ENCODE measurements around the gene APOBEC3B. TPM values are rescaled to one million over a fixed set of nuclear protein-coding genes. Genes with fewer than 3 reads are reported as not detected.
"Not testable (repeated sequence)": the region's sequence is repeated elsewhere in the genome, so short reads cannot be mapped to it uniquely, and the experiment has no call there.

APOBEC3B gene
- polyA plus RNA-seq, 1 donor = 3.8 TPM

DNA sequence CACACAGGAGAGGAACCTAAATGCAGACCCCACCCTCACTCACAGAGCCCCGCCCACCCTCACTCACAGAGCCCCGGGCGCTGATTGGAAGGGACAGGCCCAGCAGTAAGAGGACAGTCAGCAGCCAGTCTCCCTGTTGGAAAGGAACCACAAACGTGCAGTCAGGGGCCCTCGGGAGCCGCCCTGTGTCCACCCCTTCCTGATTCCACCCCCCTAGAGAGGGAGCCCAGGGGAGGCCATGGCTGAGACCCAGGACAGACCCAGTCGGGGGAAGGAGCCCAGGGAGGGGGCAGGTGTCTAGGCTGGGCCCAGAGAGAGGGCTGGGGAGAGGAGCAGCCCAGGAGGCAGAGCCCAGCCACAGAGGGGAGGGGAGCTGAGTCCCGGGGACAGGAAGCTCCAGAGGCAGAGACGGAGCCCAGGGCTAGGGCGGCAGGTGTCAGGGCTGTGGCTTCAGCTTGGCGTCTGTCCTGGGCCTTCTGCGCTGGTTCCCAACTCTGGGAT, 10.8 kb downstream of the APOBEC3B start:
- no CpG with 5 or more reads among the region's 12 CpGs for WGBS (ENCODE audit: insufficient coverage, low lambda C conversion rate)
- H3K4me1 ChIP-seq (ENCODE audit: control insufficient read depth, insufficient read depth, low read length); H3K27me3 ChIP-seq (ENCODE audit: control insufficient read depth, insufficient read depth, low read length); H3K4me3 ChIP-seq (ENCODE audit: low read length); H3K9me3 ChIP-seq (ENCODE audit: control insufficient read depth, low read depth, low read length); DNase-seq; H3K36me3 ChIP-seq (ENCODE audit: control insufficient read depth, insufficient read depth, low read length); H3K27ac ChIP-seq (ENCODE audit: low read length): not testable (repeated sequence)

DNA sequence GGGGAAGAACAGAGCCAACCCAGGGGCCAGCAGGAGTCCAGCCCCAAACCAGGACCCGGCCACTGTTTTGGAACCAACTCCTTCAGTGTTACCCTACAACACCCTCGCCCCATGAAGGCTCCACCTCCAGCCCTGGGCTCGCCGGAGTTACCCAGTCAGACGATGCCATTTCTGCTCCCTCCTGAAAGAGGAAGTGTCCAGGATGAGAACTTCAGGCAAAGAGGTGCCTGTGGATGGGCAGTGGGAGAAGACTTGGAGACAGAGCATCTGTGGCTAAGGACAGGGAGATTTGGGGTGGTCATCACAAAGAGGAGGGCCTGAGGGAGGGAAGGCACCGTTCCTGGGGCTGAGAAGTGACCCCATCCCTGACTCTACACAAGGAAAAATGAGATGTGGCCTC, 14.0 kb downstream of the APOBEC3B start:
- no peaks in the 10 kb centered on the region for H3K27me3 ChIP-seq (ENCODE audit: control insufficient read depth, insufficient read depth, low read length)
- DNase-seq = no peak
- H3K4me3 ChIP-seq (ENCODE audit: low read length) = no peak overlapping the region
- no CpG with 5 or more reads among the region's 6 CpGs for WGBS (ENCODE audit: insufficient coverage, low lambda C conversion rate)
- H3K36me3 ChIP-seq (ENCODE audit: control insufficient read depth, insufficient read depth, low read length) = no peaks in the 10 kb centered on the region
- no peak overlapping the region for H3K27ac ChIP-seq (ENCODE audit: low read length)
- no peaks in the 10 kb centered on the region for H3K4me1 ChIP-seq (ENCODE audit: control insufficient read depth, insufficient read depth, low read length)
- H3K9me3 ChIP-seq (ENCODE audit: control insufficient read depth, low read depth, low read length) = peaks cover 8% of the 10 kb centered on the region

DNA sequence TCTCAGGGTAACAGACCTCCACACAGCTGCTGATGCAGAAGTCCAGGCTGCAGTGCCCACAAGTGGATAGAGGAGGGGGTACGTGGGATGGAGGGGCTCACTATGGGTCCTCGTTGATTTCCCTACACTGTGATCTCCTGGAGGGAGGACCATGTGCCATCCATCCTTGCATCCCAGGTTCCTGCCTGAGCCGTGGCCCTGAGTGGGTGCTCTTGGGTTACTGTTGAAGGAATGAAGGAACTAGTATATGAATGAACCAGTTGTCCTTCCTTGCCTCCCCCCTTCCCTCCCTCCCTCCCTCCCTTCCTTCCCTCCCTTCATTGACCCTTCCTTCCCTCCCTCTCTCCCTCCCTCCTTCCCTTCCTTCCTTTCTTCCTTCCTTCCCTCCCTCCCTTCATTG, 15.4 kb downstream of the APOBEC3B start:
- H3K27ac ChIP-seq (ENCODE audit: low read length) = no peak overlapping the region
- H3K9me3 ChIP-seq (ENCODE audit: control insufficient read depth, low read depth, low read length) = peaks cover 8% of the 10 kb centered on the region
- DNase-seq = no peak
- no peaks in the 10 kb centered on the region for H3K4me1 ChIP-seq (ENCODE audit: control insufficient read depth, insufficient read depth, low read length)
- H3K27me3 ChIP-seq (ENCODE audit: control insufficient read depth, insufficient read depth, low read length) = no peaks in the 10 kb centered on the region
- H3K4me3 ChIP-seq (ENCODE audit: low read length) = no peak overlapping the region
- H3K36me3 ChIP-seq (ENCODE audit: control insufficient read depth, insufficient read depth, low read length) = no peaks in the 10 kb centered on the region
- no CpG with 5 or more reads among the region's 3 CpGs for WGBS (ENCODE audit: insufficient coverage, low lambda C conversion rate)

DNA sequence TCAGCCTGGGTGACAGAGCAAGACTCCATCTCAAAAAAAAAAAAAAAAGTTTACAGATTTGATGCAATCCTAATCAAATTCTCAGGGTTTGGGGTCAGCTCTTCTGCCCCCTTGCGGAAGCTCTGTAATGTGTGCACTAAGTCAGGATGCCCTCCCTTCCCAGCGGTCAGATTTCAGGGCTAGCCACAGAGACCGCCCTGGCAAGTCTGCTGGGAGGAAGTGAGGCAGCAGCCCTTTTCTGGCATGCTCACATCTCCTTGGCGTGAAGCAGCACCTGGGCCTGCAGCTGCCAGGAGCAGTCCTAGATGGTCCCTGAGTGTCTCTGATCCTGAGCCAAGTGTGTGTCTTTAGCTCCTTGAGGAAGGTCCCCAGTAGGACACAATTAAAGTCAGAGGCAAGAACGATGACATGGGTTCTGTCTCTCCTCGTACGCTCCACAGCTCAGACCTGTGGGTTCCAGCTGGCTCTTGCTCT, 21.1 kb downstream of the APOBEC3B start:
- Histone ChIP-seq H3K36me3 (ENCODE audit: control insufficient read depth, insufficient read depth, low read length) (no peaks in the 10 kb centered on the region), H3K27ac (ENCODE audit: low read length) (no peak overlapping the region), H3K9me3 (ENCODE audit: control insufficient read depth, low read depth, low read length) (no peaks in the 10 kb centered on the region), H3K4me1 (ENCODE audit: control insufficient read depth, insufficient read depth, low read length) (no peaks in the 10 kb centered on the region), H3K27me3 (ENCODE audit: control insufficient read depth, insufficient read depth, low read length) (no peaks in the 10 kb centered on the region), H3K4me3 (ENCODE audit: low read length) (no peak overlapping the region)
- peak; percentile 56 to 60 for DNase-seq
- no CpG with 5 or more reads among the region's 7 CpGs for WGBS (ENCODE audit: insufficient coverage, low lambda C conversion rate)

DNA sequence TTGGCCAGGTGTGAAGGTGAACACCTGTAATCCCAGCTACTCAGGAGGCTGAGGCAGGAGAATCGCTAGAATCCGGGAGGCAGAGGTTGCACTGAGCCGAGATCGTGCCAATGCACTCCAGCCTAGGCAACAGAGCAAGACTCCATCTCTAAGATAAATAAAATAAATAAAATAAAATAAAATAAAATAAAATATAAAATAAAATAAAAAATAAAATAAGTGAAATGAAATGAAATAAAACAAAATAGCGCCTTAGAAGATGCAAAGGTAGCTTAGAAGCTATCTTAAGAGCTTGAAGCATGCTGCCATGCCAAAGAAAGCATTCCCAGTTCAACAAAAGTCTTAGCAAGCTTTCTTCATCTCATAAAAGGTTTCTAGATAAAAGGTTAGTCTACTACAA, 25.0 kb downstream of the APOBEC3B start:
- Histone ChIP-seq H3K27ac (ENCODE audit: low read length) (no peak overlapping the region), H3K9me3 (ENCODE audit: control insufficient read depth, low read depth, low read length) (no peaks in the 10 kb centered on the region), H3K4me1 (ENCODE audit: control insufficient read depth, insufficient read depth, low read length) (no peaks in the 10 kb centered on the region), H3K27me3 (ENCODE audit: control insufficient read depth, insufficient read depth, low read length) (no peaks in the 10 kb centered on the region), H3K4me3 (ENCODE audit: low read length) (no peak overlapping the region), H3K36me3 (ENCODE audit: control insufficient read depth, insufficient read depth, low read length) (no peaks in the 10 kb centered on the region)
- 90% methylated on average over 3 of the region's 5 CpGs for WGBS (ENCODE audit: insufficient coverage, low lambda C conversion rate)
- no peak for DNase-seq

GRCh38 chr22:39008271-39008850, 26.2 kb downstream of the APOBEC3B start:
- H3K36me3 ChIP-seq (ENCODE audit: control insufficient read depth, insufficient read depth, low read length); DNase-seq; H3K9me3 ChIP-seq (ENCODE audit: control insufficient read depth, low read depth, low read length); H3K27ac ChIP-seq (ENCODE audit: low read length); H3K4me3 ChIP-seq (ENCODE audit: low read length); H3K4me1 ChIP-seq (ENCODE audit: control insufficient read depth, insufficient read depth, low read length); H3K27me3 ChIP-seq (ENCODE audit: control insufficient read depth, insufficient read depth, low read length): not testable (repeated sequence)
- 100% methylated on average over 1 of the region's 8 CpGs for WGBS (ENCODE audit: insufficient coverage, low lambda C conversion rate)

- peaks cover 4% of the 10 kb centered on the region for H3K4me1 ChIP-seq (ENCODE audit: control insufficient read depth, insufficient read depth, low read length)
- H3K9me3 ChIP-seq (ENCODE audit: control insufficient read depth, low read depth, low read length) = no peaks in the 10 kb centered on the region
- no peak overlapping the region for H3K27ac ChIP-seq (ENCODE audit: low read length)
- WGBS (ENCODE audit: insufficient coverage, low lambda C conversion rate) = 43% methylated on average over 1 of the region's 15 CpGs
- no peak overlapping the region for H3K4me3 ChIP-seq (ENCODE audit: low read length)
- no peaks in the 10 kb centered on the region for H3K36me3 ChIP-seq (ENCODE audit: control insufficient read depth, insufficient read depth, low read length)
- DNase-seq = no peak
- no peaks in the 10 kb centered on the region for H3K27me3 ChIP-seq (ENCODE audit: control insufficient read depth, insufficient read depth, low read length)
Measured at GRCh38 chr22:39010946-39011345, 28.8 kb downstream of the APOBEC3B start.

- Histone ChIP-seq H3K27ac (ENCODE audit: low read length) (no peak overlapping the region), H3K4me1 (ENCODE audit: control insufficient read depth, insufficient read depth, low read length) (peaks cover 4% of the 10 kb centered on the region), H3K27me3 (ENCODE audit: control insufficient read depth, insufficient read depth, low read length) (no peaks in the 10 kb centered on the region), H3K4me3 (ENCODE audit: low read length) (no peak overlapping the region), H3K9me3 (ENCODE audit: control insufficient read depth, low read depth, low read length) (no peaks in the 10 kb centered on the region), H3K36me3 (ENCODE audit: control insufficient read depth, insufficient read depth, low read length) (no peaks in the 10 kb centered on the region)
- no peak for DNase-seq
- WGBS (ENCODE audit: insufficient coverage, low lambda C conversion rate) = 83% methylated on average over 3 of the region's 29 CpGs
Measured at GRCh38 chr22:39012533-39013511, 30.7 kb downstream of the APOBEC3B start.

GRCh38 chr22:39013561-39013941, 31.4 kb downstream of the APOBEC3B start:
- not testable (repeated sequence) for H3K4me1 ChIP-seq (ENCODE audit: control insufficient read depth, insufficient read depth, low read length); H3K27me3 ChIP-seq (ENCODE audit: control insufficient read depth, insufficient read depth, low read length); H3K36me3 ChIP-seq (ENCODE audit: control insufficient read depth, insufficient read depth, low read length); DNase-seq; H3K9me3 ChIP-seq (ENCODE audit: control insufficient read depth, low read depth, low read length)
- Histone ChIP-seq H3K27ac (ENCODE audit: low read length) (peak overlapping the region; percentile 67), H3K4me3 (ENCODE audit: low read length) (peak overlapping the region; percentile 52)
- no CpG with 5 or more reads among the region's 6 CpGs for WGBS (ENCODE audit: insufficient coverage, low lambda C conversion rate)

- no peaks in the 10 kb centered on the region for H3K9me3 ChIP-seq (ENCODE audit: control insufficient read depth, low read depth, low read length)
- H3K27ac ChIP-seq (ENCODE audit: low read length) = peak within 1 kb of the TSS; percentile 67
- no peaks in the 10 kb centered on the region for H3K27me3 ChIP-seq (ENCODE audit: control insufficient read depth, insufficient read depth, low read length)
- no CpG with 5 or more reads among the region's 18 CpGs for WGBS (ENCODE audit: insufficient coverage, low lambda C conversion rate)
- H3K4me1 ChIP-seq (ENCODE audit: control insufficient read depth, insufficient read depth, low read length) = peaks cover 4% of the 10 kb centered on the region
- H3K36me3 ChIP-seq (ENCODE audit: control insufficient read depth, insufficient read depth, low read length) = peaks cover 5% of the 10 kb centered on the region
- DNase-seq = peak; percentile 64 to 87
- H3K4me3 ChIP-seq (ENCODE audit: low read length) = peak within 1 kb of the TSS; percentile 52
Measured at GRCh38 chr22:39013942-39014722, 32.0 kb downstream of the APOBEC3B start, which contains the start of gene APOBEC3C. Gene APOBEC3C, plus strand, starts transcription at chr22:39014257. Its CDS starts 106 bp downstream, at chr22:39014363.
